Activated CD4-positive, alpha-beta T cell treated with anti-CD3 and anti-CD28 coated beads, Interleukin-2, Interleukin-6, amounts not matched to agents 100 ng/mL and 50 ng/mL, durations not matched to agents 16 hours and 8 hours (primary cell): ENCODE results near the gene ARL13A.
A peak's percentile ranks its signal among the peaks of the same experiment; 100 is the strongest.
"Not testable (repeated sequence)": the region's sequence is repeated elsewhere in the genome, so short reads cannot be mapped to it uniquely, and the experiment has no call there.

Source experiments
- DNase-seq: peaks from one replicate; pipeline ENCODE4 v3.0.0-alpha.2; 2020

The ARL13A gene

GRCh38 chrX:100994352-100995281 is 25.1 kb downstream of the ARL13A start:
- peak; percentile 69 for DNase-seq

GRCh38 chrX:100995469-100995868 is 26.0 kb downstream of the ARL13A start:
- DNase-seq, result peak; percentile 12

GRCh38 chrX:100999451-100999850 is 29.9 kb downstream of the ARL13A start:
- no peak for DNase-seq

GRCh38 chrX:101009090-101009489 is 39.6 kb downstream of the ARL13A start:
- no peak for DNase-seq

- DNase-seq, result not testable (repeated sequence)
These were observed 42.5 kb downstream of the ARL13A start for GRCh38 chrX:101012031-101012430.

GRCh38 chrX:101022020-101022419 is 52.5 kb downstream of the ARL13A start:
- no peak for DNase-seq

GRCh38 chrX:101025126-101025525 is 55.6 kb downstream of the ARL13A start:
- no peak for DNase-seq

- DNase-seq, result no peak
These were observed 59.1 kb downstream of the ARL13A start for GRCh38 chrX:101028562-101028961.

GRCh38 chrX:101029665-101030064 is 60.2 kb downstream of the ARL13A start:
- DNase-seq, result no peak

- DNase-seq, result no peak
These were observed 67.7 kb downstream of the ARL13A start for GRCh38 chrX:101037231-101037630.

GRCh38 chrX:101040197-101040596 is 70.7 kb downstream of the ARL13A start:
- peak; percentile 51 for DNase-seq
